ENCODE results near the gene AGAP1.
"Not testable (repeated sequence)": the region's sequence is repeated elsewhere in the genome, so short reads cannot be mapped to it uniquely, and the experiment has no call there.

Gene AGAP1

GRCh38 chr2:236056141-236056540 is 562.3 kb downstream of the AGAP1 start:
- no peak for DNase-seq

- DNase-seq: no peak
Measured at GRCh38 chr2:236057375-236057774, 563.5 kb downstream of the AGAP1 start.

- DNase-seq: no peak
Measured at GRCh38 chr2:236061497-236061896, 567.7 kb downstream of the AGAP1 start.

GRCh38 chr2:236061899-236062298 is 568.1 kb downstream of the AGAP1 start:
- no peak for DNase-seq

- not testable (repeated sequence) for DNase-seq
Measured at GRCh38 chr2:236062806-236063205, 569.0 kb downstream of the AGAP1 start.

GRCh38 chr2:236063994-236064393 is 570.2 kb downstream of the AGAP1 start:
- no peak for DNase-seq

- no peak for DNase-seq
Measured at GRCh38 chr2:236065314-236066160, 571.7 kb downstream of the AGAP1 start.

GRCh38 chr2:236070236-236070635 is 576.4 kb downstream of the AGAP1 start:
- DNase-seq: no peak

GRCh38 chr2:236073246-236073645 is 579.4 kb downstream of the AGAP1 start:
- no peak for DNase-seq

- DNase-seq: no peak
Measured at GRCh38 chr2:236073867-236074655, 580.2 kb downstream of the AGAP1 start.

GRCh38 chr2:236075802-236076201 is 582.0 kb downstream of the AGAP1 start:
- DNase-seq: no peak

GRCh38 chr2:236078297-236079255 is 584.7 kb downstream of the AGAP1 start:
- no peak for DNase-seq

- no peak for DNase-seq
Measured at GRCh38 chr2:236080412-236080811, 586.6 kb downstream of the AGAP1 start.

- DNase-seq: no peak
Measured at GRCh38 chr2:236081171-236081570, 587.3 kb downstream of the AGAP1 start.

- no peak for DNase-seq
Measured at GRCh38 chr2:236082061-236082460, 588.2 kb downstream of the AGAP1 start.

GRCh38 chr2:236083934-236084333 is 590.1 kb downstream of the AGAP1 start:
- no peak for DNase-seq

- DNase-seq: no peak
Measured at GRCh38 chr2:236085211-236085610, 591.4 kb downstream of the AGAP1 start.

GRCh38 chr2:236085647-236086046 is 591.8 kb downstream of the AGAP1 start:
- no peak for DNase-seq

- DNase-seq: no peak
Measured at GRCh38 chr2:236086403-236086970, 592.6 kb downstream of the AGAP1 start.

- DNase-seq: no peak
Measured at GRCh38 chr2:236086971-236087465, 593.2 kb downstream of the AGAP1 start.

GRCh38 chr2:236088368-236089057 is 594.7 kb downstream of the AGAP1 start:
- DNase-seq: no peak

All from NCI-H1694 treated with DMSO at 0.1 percent for 48 hours (cell line).